DMS79 treated with DMSO at 0.1 percent for 48 hours (cell line): Measurements from ENCODE around the gene TMEM95.

Experiments used
- DNase-seq: peaks from one replicate; lab custom pipeline; 2025; lab: John Stamatoyannopoulos, UW

Gene TMEM95

GRCh38 chr17:7404737-7405349 is 49.9 kb downstream of the TMEM95 start:
- DNase-seq = no peak

DNA sequence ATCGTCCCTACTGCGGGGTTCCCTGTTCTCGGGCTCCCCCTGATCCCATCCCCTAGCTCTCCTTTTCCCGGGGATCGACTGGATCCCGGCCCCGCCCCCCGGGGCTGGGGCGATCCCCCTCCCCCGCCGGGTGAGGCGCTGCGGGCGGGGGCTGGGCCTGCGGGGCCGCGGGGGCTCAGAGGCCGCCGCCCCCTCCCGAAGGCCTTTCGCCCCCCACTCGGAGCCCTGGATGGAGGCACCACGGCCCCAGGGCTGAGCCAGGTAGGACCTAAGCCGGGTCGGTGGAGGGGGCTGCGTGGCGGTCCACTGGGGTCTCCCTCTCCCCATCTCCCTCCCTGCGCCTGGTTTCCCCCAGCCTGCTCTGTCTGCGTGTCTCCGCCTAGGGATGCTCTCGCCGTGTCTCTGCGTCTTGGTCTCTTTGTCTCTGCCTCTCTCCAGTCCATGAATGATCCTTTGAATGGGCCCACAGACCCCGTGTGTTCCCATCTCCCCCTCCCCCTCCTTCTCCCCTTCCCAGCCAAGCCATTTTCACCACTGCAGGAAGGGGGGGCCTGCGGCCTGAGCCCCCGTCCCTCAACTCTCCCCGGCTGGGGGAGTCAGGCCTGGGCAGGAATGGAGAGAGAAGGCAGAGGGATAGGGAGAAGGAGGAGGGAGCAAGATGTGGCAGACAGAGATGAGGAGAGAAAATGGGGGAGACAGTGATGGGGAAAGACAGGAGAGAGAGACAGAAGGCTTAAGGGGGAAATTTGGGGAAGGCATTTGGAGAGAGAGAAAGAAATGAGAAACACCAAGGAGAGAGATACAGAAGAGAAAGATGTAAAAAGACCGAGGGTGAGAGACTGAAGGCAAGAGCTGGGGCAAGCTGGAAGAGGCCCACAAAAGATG is 50.6 kb downstream of the TMEM95 start:
- no peak for DNase-seq

DNA sequence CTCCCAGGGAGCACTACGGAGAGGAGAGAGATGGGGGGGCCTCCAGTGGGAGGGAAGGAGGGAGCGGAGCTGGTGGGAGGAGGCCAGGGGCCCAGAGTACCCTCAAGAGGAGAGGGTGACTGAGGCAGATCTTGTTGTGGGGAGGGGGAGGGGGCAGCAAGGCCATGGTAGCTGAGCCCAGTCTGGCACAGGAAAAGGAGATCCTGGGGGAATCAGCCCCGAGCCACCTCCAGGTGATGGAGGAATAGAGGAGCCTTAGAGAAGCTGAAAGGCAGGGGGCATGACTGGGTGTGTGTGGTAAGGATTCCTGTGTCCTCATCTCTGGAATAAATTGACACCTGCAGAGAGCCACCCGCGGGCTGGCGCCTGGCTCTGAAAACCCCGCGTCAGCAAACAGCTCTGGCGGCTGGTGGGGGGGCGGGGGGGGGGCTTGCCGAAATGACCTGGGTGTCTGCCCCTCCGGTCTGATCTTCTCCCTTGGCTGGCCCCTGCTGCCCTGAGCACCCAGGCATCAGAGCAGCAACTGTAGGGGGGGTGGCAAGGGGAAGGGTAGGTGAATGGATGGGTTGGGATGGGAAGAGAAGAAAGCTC is 51.4 kb downstream of the TMEM95 start:
- no peak for DNase-seq
